Esophagus squamous epithelium (tissue), 4 donors: ENCODE measurements around the gene CMTM7.

Experiments used
- POLR2A ChIP-seq, 4 donors: fragments of 450-650 bp; IDR thresholded peaks; one replicate each; pipeline ENCODE4 v1.6.1; 2017; ENCODE audit warnings: antibody characterized with exemption in 4 of 4, mild to moderate bottlenecking in 4 of 4, moderate library complexity in 3 of 4
- TF ChIP-seq, protein P1 (sequence below), 6 experiments: fragments of 450-650 bp in 4 of 6; fragments of 200-600 bp in 2 of 6; sonication (generic) in 2 of 6; IDR thresholded peaks; one replicate each; pipeline ENCODE4 v1.5.1; 2016 to 2019; ENCODE audit warnings: antibody characterized with exemption in 6 of 6, mild to moderate bottlenecking in 4 of 6, moderate library complexity in 4 of 6

DNA sequence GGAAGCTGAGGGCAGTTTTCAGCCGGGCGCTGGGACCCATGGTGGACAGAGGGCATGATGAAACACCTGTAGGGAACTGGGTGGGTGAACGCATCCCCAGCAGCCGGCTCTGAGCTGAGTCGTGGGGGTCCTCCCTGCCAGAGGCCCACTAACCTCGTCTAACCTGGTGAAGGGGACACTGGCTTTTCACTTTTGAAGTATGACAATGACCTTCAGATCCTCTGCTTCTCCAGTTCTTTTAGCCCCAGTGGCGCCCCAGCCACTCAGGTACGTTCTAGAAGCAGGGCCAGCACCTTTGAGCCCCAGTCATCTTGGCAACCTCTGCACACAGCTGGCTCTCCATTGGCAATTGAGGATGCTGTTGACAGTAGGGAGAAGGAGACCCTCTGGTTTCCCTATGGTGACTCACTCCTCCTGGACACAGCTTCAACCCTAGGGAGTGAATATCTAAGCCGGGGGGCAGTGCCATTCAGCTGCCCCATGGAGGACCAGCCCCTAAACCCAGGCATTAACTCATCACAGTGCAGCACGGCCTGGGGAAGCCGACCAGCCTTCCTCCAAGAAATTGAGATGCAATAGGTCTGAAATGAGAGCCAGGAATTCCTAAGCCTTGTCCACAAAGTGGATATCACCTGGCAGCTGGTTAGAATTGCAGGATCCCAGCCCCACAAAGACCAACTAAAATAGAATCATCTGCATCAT is 64.9 kb downstream of the CMTM7 start:
- TF ChIP-seq, protein P1, sequence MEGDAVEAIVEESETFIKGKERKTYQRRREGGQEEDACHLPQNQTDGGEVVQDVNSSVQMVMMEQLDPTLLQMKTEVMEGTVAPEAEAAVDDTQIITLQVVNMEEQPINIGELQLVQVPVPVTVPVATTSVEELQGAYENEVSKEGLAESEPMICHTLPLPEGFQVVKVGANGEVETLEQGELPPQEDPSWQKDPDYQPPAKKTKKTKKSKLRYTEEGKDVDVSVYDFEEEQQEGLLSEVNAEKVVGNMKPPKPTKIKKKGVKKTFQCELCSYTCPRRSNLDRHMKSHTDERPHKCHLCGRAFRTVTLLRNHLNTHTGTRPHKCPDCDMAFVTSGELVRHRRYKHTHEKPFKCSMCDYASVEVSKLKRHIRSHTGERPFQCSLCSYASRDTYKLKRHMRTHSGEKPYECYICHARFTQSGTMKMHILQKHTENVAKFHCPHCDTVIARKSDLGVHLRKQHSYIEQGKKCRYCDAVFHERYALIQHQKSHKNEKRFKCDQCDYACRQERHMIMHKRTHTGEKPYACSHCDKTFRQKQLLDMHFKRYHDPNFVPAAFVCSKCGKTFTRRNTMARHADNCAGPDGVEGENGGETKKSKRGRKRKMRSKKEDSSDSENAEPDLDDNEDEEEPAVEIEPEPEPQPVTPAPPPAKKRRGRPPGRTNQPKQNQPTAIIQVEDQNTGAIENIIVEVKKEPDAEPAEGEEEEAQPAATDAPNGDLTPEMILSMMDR (IDR thresholded peaks at IDR 0.05) = no peak
- no peak for TF ChIP-seq POLR2A (IDR thresholded peaks at IDR 0.05)
